HG03432 (cell line): ENCODE data around the gene SLC25A12.
"Not testable (repeated sequence)": the region's sequence is repeated elsewhere in the genome, so short reads cannot be mapped to it uniquely, and the experiment has no call there.

Experiments
- ATAC-seq: cut with Tn5 transposase; IDR thresholded peaks from one replicate; pipeline ENCODE4 v1.9.1; 2021; ENCODE audit warnings: mild to moderate bottlenecking, moderate library complexity; ENCODE audit not compliant: unreplicated experiment

Gene SLC25A12

DNA sequence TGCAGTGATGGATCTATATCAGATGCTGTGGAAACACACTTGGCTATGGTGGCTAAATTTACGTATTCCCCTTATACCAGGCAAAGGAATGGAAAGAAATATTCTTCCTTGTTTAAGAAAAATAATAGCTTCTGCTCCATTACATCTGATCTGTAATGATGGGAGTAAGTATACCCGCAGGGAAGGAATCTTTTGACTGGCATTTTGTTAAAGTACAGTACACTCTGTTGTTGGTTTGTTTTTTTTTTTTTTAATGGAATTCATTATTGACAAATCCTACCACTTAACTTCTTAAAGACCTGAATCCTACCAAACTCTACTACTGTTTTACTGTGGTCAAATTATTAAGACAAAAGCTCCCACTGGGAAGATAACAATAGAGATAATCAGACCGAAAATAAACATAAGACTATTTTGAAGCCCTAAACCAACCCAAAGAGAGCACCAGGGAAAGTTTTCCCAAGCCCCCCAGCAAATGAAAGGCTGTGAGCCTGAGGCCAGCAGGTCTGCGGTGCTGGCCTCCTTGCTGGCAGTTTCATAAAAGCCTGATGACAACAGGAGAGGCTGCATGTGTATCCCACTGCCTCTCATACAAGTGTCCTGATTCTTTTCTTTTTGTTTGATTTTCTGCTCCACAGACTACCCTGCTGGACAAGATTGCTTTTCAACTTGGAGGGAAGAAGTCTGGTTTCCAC is 101.0 kb downstream of the SLC25A12 start:
- ATAC-seq: no peak

DNA sequence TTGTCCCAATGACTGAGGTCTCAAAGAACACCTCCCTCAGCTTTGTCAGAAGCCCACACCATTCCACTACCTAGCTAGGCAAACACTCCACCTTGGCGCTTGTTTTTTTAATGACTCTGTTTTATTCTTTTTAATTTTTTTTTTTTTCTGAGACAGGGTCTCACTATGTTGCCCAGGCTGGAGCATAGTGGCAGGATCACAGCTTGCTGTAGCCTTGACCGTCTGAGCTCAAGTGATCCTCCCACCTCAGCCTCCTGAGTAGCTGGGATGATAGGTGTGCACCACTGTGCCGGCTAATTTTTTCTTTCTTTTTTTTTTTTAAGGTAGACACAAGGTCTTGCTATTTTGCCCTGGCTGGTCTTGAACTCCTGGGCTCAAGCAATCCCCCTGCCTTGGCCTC is 101.9 kb downstream of the SLC25A12 start:
- ATAC-seq: no peak

DNA sequence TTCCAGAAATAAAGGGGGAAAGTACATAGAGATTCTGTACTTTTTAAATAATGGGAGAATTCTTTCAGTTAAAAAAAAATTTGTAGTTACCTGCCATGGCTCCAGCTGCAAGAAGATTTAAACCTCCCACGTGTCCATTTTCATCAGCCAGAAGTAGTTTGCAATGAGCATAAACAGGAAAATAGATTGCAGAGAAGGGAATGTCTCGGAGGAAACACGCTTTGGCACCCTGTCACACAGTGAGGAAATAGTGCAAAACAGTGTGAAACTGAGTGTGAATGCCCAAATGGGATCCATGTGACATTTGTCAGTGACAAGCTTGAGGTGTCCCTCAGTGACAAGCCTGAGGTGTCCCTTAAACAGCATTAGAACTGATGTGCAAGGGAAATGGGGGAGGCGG is 102.7 kb downstream of the SLC25A12 start:
- ATAC-seq: no peak

DNA sequence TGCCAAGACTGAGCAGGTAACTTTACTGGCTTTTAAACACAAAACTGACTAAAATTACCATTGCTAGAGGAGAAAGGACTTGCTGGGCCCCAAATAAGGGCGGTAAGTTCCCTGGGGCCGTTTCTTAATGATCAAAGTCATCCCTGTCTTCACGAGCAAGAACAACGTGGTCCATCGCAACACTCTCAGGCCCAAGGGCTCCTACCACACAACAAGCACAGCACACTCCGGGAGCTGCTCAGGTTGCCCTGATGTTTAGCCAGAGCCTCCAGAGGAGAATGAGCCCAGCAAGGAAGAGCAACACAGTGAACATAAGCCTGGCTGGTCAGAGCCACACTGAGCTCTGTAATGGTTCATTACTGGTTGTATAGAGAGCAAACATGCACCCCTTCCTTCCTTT is 104.1 kb downstream of the SLC25A12 start:
- no peak for ATAC-seq

DNA sequence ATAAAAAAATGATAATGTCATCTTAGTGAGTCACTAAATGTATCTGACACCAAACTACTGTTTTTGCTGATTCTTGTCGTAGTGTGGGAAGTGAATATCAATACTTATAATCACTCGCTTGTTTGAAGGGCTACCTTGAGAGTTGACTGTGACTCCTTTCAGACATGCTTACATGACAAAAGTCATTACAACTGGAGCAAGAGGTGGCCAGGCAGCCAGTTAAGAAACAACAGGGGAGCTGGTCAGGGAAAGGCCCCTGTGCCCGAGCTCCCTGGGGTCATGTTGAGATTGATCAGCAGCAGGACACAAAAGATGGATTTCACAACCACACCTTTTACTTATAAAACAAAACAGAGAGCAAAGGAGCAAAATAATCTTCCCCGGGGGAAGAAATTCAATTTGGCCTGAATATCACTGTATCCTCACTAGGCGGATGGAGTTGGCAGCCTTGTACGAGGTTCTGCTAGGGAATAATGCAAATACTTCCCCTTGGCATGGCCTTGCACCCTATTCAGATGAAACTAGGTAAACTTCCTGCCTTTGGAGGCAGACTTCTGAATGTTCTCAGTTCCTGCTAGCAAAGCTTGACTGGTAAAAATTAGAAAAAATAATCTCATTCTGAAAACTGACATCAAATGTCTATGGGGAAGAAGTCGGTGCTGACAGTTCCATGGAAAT is 105.6 kb downstream of the SLC25A12 start:
- no peak for ATAC-seq

DNA sequence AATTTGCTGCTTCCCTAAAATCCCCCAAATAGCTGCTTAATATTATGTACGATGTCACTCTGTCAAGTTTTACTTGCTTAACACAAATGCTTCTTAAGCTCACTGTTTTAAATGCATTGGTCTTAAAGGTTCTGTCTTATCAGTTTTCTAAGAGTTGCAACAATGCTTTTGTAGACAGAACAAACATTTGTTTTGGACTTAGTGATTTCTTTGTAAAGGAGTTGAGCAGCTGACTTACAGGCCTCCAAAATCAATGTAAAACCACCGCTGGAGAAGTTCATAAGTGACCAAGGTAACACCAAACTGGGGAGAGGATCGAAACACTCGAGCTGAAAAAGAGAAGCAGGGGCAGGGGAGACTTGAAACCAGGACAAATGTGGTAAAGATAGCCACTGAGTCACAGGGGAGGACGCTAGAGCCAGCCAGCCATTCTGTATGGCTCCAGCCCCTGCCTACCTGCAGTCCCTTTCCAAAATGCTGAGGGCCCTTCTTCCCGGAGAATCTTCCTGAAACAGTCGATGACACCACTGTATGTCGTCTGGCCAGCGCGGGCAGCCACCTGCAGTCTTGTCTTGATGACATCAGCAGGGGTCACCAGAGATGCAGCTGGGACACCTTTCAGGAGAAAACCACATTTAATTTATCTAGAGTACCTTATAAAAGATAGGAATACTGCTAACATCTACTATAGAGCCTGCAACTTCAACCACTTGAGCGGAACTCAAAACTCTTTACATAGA is 106.5 kb downstream of the SLC25A12 start:
- ATAC-seq: no peak

DNA sequence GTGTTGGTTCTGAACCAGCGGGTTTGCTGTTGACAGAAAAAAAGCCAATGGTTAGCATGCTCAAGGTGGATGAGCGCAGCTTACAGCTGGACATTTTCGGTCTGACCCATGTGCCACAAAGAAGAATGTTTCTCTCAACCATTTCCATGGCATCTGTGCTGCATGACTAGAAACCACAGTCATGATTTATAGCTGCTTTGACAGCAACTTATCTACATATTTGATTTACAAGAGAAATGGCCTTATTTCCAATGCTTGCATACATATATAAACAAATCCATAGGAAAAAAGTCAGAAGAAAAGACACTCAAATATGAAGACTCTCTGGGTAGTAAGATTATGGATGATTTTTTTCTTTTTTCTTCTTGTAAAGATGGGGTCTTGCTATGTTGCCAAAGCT is 108.6 kb downstream of the SLC25A12 start:
- no peak for ATAC-seq

DNA sequence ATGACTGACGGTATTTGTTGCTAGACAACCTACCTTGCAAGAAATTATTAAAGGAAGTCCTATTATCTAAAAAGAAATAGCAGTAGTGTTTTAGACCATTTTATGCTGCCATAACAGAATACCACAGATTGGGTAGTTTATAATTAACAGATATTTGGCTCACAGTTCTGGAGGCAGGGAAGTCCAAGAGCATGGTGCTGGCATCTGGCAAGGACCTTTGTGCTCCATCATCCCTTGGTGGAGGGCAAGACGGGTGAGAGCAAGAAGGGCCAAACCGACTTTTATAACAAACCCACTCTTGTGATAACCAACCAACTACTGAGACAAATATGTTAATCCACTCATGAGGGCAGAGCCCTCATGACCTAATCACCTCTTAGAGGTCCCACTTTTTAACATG is 115.5 kb downstream of the SLC25A12 start:
- no peak for ATAC-seq

DNA sequence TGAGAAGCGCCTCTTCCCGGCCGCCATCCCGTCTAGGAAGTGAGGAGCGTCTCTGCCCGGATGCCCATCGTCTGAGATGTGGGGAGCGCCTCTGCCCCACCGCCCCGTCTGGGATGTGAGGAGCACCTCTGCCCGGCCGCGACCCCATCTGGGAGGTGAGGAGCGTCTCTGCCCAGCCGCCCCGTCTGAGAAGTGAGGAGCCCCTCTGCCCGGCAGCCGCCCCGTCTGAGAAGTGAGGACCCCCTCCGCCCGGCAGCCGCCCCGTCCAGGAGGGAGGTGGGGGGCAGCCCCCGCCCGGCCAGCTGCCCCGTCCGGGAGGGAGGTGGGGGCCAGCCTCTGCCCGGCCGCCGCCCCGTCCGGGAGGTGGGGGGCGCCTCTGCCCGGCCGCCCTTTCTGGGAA is 119.5 kb downstream of the SLC25A12 start:
- not testable (repeated sequence) for ATAC-seq

DNA sequence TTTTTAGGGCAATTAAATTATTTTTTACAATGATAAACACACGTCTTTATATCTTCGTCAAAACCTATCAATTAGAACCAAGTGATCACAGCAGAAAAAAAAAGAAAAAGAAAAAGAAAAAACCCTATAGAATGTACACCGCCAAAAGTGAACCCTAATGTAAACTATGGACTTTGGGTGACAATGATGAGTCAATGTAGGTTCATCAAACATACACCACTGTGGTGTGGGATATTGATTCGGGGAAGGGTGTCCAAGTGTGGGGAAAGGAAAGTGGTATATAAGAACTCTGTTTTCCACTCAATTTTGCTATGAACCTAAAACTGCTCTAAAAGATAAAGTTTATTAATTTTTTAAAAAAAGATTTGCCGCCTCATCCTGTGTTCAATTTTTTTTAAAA is 121.7 kb downstream of the SLC25A12 start:
- ATAC-seq: no peak

DNA sequence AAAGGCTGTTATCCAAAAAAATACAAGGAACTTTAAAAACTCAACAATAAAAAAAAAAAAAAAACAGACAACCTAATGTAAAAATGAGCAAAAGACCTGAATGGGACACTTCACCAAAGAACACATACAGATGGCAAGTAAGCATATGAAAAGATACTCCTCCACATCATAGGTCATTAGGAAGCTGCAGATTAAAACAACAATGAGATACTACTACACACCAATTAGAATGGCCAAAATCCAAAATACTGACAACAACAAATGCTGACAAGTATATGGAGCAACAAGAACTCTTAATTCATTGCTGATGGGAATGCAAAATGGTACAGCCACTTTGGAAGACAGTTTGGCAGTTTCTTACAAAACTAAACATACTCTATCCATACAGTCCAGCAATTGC is 122.6 kb downstream of the SLC25A12 start:
- ATAC-seq: no peak

DNA sequence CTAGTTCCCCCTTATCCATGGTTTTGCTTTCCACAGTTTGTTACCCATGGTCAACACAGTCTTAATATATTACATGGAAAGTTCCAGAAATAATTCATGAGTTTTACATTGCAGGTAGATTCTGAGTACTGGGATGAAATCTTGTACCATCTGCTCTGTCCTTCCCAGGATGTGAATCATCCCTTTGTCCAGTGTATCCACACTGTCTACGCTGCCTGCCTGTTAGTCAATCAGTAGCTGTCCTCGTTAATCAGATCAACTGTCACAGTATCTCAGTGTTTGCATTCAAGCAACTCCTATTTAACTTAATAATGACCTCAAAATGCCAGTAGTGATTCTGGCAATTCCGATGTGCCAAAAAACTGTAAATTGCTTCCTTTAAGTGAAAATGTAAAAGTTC is 130.4 kb downstream of the SLC25A12 start:
- no peak for ATAC-seq

DNA sequence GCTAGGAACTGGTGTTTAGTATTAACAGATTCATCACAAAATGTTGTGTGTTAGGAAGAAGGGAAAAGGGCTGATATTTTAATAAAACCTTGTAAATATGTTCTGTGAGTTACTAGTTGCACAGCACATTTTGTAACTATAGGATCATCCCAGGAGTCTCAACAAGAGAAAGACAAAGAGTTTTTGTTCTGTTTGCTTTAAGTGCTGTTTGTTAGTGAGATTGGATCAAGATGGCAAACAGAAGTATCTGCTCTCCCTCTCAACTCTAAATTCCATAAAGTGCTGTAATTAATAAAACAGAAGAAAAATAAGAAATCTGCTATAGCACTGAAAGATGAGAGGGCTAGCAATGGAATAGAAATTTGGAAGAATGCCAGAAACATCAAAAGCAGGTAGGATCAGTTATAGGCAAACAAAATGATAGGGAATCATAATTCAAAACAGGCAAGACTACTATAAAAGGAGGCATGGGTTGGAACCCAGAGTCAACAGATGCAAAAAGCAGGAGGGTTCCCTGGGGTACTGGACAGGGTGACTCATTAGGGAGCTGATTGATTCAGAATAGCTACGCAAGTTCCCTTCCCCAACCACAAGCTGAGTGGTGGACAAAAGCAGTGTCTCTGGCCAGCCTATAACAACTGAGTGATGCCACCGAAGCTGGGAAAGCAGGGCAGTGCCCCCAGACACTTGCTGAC is 131.0 kb downstream of the SLC25A12 start:
- no peak for ATAC-seq

DNA sequence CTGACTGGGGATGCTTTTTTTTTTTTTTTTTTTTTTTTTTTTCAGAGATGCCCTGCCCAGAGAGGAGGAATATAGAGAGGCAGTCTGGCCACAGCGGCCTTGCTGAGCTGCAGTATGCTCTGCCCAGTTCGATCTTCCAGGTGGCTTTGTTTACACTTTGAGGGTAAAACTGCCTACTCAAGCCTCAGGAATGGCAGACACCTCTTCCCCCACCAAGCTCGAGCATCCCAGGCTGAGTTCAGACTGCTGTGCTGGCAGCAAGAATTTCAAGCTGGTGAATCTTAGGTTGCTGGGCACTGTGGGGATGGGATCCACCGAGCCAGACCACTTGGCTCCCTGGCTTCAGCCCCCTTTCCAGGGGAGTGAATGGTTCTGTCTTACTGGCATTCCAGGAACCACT is 132.9 kb downstream of the SLC25A12 start:
- not testable (repeated sequence) for ATAC-seq

DNA sequence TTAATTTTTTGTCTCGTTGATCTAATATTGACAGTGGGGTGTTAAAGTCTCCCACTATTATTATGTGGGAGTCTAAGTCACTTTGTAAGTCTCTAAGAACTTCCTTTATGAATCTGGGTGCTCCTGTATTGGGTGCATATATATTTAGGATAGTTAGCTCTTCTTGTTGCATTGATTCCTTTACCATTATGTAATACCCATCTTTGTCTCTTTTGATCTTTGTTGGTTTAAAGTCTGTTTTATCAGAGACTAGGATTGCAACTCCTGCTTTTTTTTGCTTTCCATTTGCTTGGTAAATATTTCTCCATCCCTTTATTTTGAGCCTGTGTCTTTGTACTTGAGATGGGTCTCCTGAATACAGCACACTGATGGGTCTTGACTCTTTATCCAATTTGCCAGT is 135.3 kb downstream of the SLC25A12 start:
- not testable (repeated sequence) for ATAC-seq

DNA sequence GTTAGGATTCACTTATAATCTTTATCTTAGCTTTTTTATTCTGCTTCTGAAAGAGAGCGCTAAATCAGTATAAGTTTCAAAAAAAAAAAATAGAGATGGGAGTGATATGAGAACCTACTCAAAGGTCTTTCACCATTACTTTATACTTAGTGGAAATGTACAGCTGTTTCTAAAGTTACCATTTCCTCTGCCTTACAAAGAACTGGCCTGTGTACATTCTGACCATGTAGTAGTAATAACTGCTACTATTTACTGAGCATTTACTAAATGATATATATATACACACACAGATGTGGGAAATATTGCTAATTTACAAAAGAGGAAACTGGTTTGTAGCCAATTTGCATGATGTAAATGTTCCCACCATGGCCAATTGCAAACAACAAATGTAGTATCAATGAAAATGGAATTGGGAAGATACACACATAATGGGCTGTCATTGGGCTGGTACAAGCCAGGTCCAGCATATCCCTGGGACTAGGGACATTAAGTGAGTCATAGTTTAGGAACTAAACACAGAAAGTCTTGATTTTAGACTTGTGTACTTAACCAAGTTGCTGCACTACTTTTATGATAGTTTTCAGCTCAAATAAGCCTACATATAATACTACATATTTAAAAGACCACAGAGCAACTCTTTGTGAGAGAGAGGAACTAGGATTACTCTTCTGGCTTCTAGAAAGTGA is 139.6 kb downstream of the SLC25A12 start:
- no peak for ATAC-seq

DNA sequence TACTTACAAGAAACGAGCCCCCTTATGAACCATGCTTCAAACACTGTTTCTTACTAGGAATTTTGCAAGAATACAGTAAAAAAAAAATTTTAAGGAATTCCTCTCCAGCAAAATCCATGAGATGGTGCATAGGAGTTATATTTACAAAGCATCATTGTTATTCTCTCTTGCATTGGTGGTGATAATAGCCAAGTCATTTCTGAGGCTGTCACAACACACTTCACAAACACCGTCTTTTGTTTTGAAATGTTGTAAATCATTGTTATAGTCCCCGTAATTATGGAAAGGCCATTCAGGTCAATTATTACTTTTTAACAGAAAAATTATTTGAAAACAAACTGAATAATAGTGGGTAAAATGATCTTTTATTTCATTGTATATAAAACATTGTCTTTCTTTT is 146.7 kb downstream of the SLC25A12 start:
- ATAC-seq: no peak

DNA sequence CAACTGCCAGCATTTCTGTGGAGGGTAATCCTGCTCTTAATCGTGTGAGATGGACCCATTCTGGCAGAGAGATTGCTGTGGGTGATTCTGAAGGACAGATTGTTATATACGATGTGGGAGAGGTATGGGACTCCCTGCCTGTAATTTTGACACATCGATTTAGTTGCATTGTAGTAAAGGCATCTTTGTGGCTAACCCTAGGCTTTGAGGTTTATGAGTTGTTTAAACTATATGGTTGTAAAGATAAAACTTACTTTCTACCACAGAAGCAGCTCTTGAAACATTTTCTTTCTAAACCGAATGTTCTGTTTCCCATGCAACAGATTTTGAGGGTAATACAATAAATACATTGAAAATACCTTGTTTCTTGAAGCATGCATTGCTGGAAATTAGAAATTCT is 148.2 kb downstream of the SLC25A12 start:
- no peak for ATAC-seq

DNA sequence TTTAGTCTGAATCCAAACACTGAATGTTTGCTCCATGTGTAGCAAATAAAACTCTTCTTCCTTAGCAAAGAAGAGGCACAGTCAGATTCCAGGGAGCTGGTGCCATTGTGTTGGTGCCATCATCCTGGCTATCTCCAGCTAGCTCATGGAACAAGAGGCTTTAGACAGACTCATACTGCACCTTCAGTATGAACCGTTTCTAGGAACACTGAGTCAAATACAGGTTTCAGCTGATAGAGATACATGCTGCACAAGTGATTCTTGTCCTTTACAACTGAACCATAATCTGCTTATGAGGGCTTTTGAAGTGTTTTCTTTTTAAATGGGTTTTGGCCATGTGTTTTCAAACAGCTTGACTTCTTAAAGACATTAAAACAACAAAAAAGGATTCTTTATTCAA is 148.9 kb downstream of the SLC25A12 start:
- ATAC-seq: no peak

DNA sequence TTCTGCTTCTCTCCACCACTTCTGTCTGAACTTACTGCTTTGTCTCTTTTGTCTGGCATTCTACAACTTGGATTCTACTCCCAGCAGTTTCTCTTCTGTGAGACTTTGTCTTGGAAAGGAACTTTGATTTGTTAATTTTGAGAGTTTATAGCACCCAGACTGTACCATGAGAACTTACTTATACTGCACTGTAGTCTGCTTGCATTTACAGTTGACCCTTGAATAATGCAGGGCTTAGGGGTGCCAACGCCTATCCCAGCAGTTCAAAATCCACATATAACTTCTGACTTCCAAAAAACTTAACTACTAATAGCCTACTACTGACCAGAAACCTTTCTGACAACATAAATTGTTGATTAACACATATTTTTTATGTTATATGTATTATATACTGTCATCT is 151.3 kb downstream of the SLC25A12 start:
- no peak for ATAC-seq

DNA sequence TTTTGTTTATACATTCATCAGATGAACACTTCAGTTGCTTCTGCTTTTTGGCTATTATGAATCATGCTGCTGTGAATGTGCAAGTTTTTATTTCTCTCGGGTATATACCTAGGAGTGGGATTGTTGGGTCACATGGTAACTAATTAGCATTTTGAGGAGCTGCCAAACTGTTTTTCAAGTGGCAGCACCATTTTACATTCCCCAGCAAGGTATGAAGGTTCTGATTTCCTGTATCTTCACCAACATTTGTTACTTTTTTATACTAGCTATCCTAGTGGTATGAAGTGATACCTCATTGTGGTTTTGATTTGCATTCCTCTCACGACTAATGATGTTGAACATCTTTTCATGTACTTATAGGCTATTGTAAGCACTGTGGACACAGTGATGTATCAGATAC is 152.9 kb downstream of the SLC25A12 start:
- ATAC-seq: peak; percentile 69
